ENCODE results near the gene ITPK1.

DNA sequence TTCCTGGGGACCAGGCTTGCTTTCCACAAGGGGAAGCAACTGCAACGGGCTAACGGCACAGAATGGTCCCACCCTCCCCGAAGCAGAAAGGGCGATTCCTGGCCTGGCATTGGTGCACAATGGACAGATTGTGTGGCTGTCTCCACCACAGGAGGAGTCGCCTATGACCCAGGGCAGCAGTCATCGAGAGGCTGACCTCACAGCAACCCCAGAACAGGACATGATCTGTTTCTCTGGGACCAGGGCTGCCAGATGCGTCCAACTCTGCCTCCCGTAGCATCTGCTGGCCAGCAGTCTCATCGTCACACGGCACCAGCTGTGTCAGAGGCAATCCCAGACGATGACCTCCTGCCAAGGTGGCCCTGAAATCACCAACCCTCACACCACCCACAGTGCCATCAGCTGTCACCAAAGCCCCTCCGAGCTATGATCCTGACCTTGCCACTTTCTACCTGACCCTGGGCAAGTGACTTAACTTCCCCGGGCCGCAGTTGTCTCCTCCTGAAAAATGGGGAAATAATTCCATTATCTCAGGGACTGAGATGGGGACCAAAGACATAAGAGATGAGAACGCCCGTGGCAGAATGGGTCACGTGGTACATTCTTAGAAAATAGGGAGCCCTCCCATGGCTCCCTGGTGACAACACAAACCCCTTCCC, 106.1 kb downstream of the ITPK1 start:
- TF ChIP-seq POLR2AphosphoS5 (IDR thresholded peaks at IDR 0.05; ENCODE audit: borderline replicate concordance, low read depth, low read length) (no peak), EZH2 (IDR thresholded peaks at IDR 0.05) (no peak), FOXP2 (optimal IDR thresholded peaks at IDR 0.05; ENCODE audit: control extremely low read depth, extremely low read length, insufficient read depth) (no peak)

Measured in SK-N-MC (cell line).